DMS53 (cell line): Measurements from ENCODE around the gene RNF115.

Experiments
- DNase-seq: peaks from one replicate; lab custom pipeline; 2025; lab: John Stamatoyannopoulos, UW

Gene RNF115

GRCh38 chr1:145701306-145701862 is 122.5 kb downstream of the RNF115 start:
- no peak for DNase-seq

- no peak for DNase-seq
Measured at GRCh38 chr1:145696630-145696960, 127.3 kb downstream of the RNF115 start.

DNA sequence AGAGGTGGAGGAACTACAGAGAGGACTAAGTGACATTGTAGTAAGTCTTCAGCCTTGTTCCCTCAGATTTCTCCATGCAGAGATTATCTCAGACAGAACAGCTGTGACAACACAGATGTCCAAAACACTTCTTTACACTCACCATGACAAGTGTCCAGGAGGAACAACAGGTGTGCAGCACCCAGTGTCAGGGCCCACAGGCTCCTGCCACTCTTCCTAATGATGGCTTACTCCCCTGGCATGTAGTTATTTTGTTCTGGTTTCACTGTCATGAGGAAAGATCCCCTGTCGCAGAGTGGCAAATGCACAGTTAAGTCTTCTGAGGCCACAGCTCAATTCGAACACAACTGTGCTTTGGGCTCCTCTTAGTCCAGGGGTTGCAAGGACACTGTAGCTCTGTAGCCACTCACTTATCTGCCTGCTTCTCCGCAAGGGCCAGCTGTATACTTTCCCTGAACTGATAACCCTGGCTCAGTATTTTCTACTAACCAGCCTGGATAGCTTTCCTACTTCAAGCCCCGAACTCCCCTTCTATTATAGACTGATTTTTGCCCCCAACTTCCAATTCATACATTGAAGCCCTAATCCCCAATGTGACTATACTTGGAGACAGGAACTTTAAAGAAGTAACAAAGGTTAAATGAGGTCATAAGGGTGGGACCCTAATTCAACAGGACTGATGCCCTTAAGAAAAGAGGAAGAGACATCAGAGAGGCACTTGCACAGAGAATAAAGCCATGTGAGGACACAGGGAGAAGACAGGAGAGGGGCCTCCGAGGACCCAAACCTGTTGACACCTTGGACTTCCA is 127.9 kb downstream of the RNF115 start:
- DNase-seq = peak; percentile 80

DNA sequence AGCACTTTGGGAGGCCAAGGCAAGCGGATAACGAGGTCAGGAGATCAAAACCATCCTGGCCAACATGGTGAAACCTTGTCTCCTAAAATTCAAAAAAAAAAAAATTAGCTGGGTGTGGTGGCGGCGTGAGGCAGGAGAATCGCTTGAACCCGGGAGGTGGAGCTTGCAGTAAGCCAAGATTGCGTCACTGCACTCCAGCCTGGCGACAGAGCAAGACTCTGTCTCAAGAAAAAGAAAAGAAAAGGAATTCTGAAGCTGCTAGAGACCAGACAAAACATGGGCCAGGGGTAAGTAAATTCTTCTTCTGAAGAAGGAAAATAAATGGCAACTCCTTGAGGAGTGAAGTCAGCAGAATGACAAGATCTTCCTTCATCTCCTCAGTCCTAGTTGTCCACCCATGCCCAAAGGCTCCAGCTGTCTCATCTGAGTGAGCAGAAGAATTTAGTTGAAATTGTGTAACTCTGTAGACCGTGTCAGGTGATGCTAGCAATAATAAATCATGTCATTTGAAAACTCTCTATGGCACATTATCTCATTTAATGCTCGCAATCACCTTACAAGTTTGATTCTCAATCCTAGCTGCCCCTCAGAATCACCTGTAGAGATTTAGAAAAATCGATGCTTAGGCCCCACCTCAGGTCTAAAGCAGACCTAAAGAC is 131.0 kb downstream of the RNF115 start:
- DNase-seq = no peak

DNA sequence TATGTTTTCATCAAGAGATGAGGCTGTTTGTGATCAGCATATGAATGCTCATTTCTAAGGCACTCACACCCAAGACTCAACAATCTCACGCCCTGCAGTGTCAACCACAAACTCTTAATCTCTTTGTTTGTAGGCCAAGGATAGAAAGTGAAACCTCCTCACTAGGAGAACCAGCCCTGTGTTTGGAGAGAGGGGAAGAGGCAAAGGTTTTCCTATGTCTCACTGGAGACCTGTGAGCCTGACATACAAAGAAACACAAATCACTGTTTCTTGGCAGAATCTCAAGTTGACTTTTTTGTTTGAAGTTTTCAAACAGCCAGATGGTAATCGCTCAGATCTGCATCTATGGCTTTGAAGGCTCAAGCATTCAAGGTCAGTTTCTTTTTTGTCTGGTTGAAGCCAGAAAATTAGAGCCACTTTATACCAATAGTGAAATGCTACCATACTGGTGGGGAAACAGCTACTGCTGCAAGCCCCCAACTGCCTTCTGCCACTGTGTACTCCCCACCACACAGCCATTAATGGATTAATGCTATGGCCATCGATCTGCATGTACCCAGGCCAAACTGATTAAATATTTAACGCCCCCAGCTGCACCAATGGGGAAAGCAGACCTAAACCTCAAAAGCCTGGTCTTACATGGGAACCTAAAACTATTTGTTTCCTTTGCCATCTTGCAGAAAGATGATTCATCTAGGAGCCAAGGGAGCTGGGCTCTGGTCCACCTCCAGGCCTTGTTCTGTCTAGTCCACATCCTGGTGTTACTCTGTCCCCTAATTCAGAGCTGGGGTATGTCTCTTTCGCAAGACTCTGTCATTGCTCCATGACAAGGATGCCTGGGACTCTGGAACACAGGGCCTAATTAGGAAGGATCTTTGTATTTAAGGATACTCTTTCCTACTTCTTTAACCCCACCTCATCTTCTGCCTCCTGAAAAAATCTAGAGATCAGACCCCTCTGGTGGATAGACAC is 133.0 kb downstream of the RNF115 start:
- peak; percentile 15 for DNase-seq

DNA sequence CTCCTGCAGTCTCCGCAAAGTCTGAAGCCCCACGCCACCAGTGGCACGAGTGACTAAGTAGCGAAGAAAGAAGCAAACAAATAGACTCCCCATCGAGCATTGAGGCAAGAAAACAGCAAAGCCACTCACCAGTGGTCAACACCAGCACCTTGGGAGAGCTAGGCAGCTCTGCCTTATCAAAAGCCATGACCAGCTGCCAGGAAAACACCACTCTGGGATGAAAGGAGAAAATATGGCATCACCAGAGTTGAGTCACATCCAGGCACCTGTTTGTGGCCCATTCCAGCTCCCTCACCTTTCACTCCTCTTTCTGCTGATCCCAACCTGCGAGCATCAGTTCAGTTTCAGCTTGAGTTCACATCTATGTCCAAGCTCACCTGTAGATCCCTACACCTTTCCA is 134.0 kb downstream of the RNF115 start:
- peak; percentile 46 for DNase-seq

DNA sequence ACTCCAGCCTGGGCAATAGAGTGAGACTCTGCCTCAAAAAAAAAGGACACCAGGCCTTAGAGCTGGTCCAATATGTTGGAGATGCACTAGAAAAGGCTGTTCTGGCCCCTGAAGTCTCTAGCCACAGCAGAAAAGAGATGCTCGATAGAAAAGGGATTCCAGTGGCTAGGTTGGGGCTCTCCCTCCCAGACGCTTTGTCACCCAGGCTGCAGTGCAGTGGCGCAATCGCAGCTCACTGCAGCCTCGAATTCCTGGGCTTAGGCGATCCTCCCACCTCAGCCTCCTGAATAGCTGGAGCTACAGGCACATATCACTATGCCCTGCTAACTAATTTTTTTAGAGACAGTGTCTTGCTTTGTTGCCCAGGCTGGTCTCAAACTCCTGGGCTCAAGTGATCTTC is 135.0 kb downstream of the RNF115 start:
- no peak for DNase-seq
